C4-2B (cell line): Measurements from ENCODE around the gene MTM1.

ENCODE experiments used
- CTCF ChIP-seq: fragments of 450-650 bp; conservative IDR thresholded peaks from 2 replicates; pipeline ENCODE4 v1.5.1; 2017; ENCODE audit warnings: mild to moderate bottlenecking
- ZFX ChIP-seq: fragments of 450-650 bp; IDR thresholded peaks from 2 replicates; pipeline ENCODE4 v1.6.1; 2017

- TF ChIP-seq CTCF (no peak), ZFX (no peak)
These were observed 56.7 kb downstream of the MTM1 start for GRCh38 chrX:150625097-150625496.
